ENCODE measurements around the gene TAF5L. TPM values are rescaled to one million over a fixed set of nuclear protein-coding genes. Genes with fewer than 3 reads are reported as not detected.

TAF5L gene
- total and polyA plus RNA-seq, 2 of the 13 experiments (the other 11 are each of a cell fraction or from before 2014, with no cell fraction given) = 10.8 to 18.2 TPM

GRCh38 chr1:229625915-229626831 lies at the start of gene TAF5L, which contains the start of gene URB2 (continued):
- no peak for TF ChIP-seq PLSCR1 (CRISPR knock-in tag; IDR thresholded peaks at IDR 0.05; ENCODE audit: borderline replicate concordance)
- no peak for TF ChIP-seq KAT7 (CRISPR knock-in tag; IDR thresholded peaks at IDR 0.05; ENCODE audit: borderline replicate concordance)
- no peak; the same call in 1 of the 2 replicates for TF ChIP-seq ZBTB44 (CRISPR knock-in tag; IDR thresholded peaks at IDR 0.05)
- no peak for TF ChIP-seq ATAD3A (CRISPR knock-in tag; IDR thresholded peaks at IDR 0.05)
- no peak for TF ChIP-seq MIER3 (CRISPR knock-in tag; IDR thresholded peaks at IDR 0.05; ENCODE audit: borderline replicate concordance)
- no peak for TF ChIP-seq ZNF773 (CRISPR knock-in tag; IDR thresholded peaks at IDR 0.05; ENCODE audit: borderline replicate concordance)
- peak; percentile 99 for TF ChIP-seq MXD4 (CRISPR knock-in tag; IDR thresholded peaks at IDR 0.05)
- TF ChIP-seq ZNF10 (CRISPR knock-in tag; IDR thresholded peaks at IDR 0.05; ENCODE audit: borderline replicate concordance, low read depth) = no peak
- no peak for TF ChIP-seq RBM22 (optimal IDR thresholded peaks at IDR 0.05; ENCODE audit: low read length)
- no peak for TF ChIP-seq ZNF17 (CRISPR knock-in tag; IDR thresholded peaks at IDR 0.05)
- no peak for TF ChIP-seq ZNF562 (CRISPR knock-in tag; IDR thresholded peaks at IDR 0.05; ENCODE audit: borderline replicate concordance)
- TF ChIP-seq GATA4 (IDR thresholded peaks at IDR 0.05; ENCODE audit: borderline replicate concordance, low read depth) = no peak
- TF ChIP-seq SCMH1 (CRISPR knock-in tag; IDR thresholded peaks at IDR 0.05; ENCODE audit: borderline replicate concordance) = no peak
- no peak for TF ChIP-seq ATF4 (CRISPR knock-in tag; IDR thresholded peaks at IDR 0.05)
- no peak; the same call in 1 of the 2 replicates for TF ChIP-seq RAD21 (CRISPR knock-in tag; IDR thresholded peaks at IDR 0.05)
- TF ChIP-seq TFDP1 (CRISPR knock-in tag; IDR thresholded peaks at IDR 0.05; ENCODE audit: borderline replicate concordance) = peak; percentile 72
- peak; percentile 74; the same call in 1 of the 2 replicates for TF ChIP-seq ZNF558 (CRISPR knock-in tag; IDR thresholded peaks at IDR 0.05; ENCODE audit: borderline replicate concordance)
- no peak for TF ChIP-seq TEAD2 (CRISPR knock-in tag; IDR thresholded peaks at IDR 0.05)
- TF ChIP-seq CENPX (CRISPR knock-in tag; IDR thresholded peaks at IDR 0.05) = no peak
- TF ChIP-seq RNF219 (CRISPR knock-in tag; IDR thresholded peaks at IDR 0.05) = no peak
- no peak for TF ChIP-seq ZIK1 (CRISPR knock-in tag; IDR thresholded peaks at IDR 0.05; ENCODE audit: borderline replicate concordance, low read depth)
